HUES6 (cell line): ENCODE data around the gene SEMA5A.

Experiments
- H3K27ac ChIP-seq: 2 replicates; pipeline ENCODE4 v1.7.0; 2013; ENCODE audit warnings: low read depth, mild to moderate bottlenecking, low read length, inconsistent platforms
- H3K27me3 ChIP-seq: 2 replicates; pipeline ENCODE4 v1.6.1; 2013; ENCODE audit warnings: low read length; ENCODE audit not compliant: control insufficient read depth, insufficient read depth
- H3K36me3 ChIP-seq: 2 replicates; pipeline ENCODE4 v1.6.1; 2013; ENCODE audit warnings: low read length; ENCODE audit not compliant: control insufficient read depth, insufficient read depth
- H3K4me1 ChIP-seq: 2 replicates; pipeline ENCODE4 v1.6.1; 2013; ENCODE audit warnings: low read length; ENCODE audit not compliant: control insufficient read depth, insufficient read depth
- H3K4me3 ChIP-seq: 2 replicates; pipeline ENCODE4 v1.5.1; 2013; ENCODE audit warnings: low read depth, low read length
- H3K9ac ChIP-seq: one replicate; pipeline ENCODE4 v1.6.1; 2013; ENCODE audit warnings: mild to moderate bottlenecking, low read length
- H3K9me3 ChIP-seq: 2 replicates; pipeline ENCODE4 v1.6.1; 2013; ENCODE audit warnings: low read depth, low read length; ENCODE audit not compliant: control insufficient read depth, insufficient read depth

Gene SEMA5A

GRCh38 chr5:9212605-9213004 lies 333.3 kb downstream of the SEMA5A start:
- Histone ChIP-seq H3K9me3 (peaks cover 2% of the 10 kb centered on the region; the same call in 1 of the 2 replicates), H3K4me1 (no peaks in the 10 kb centered on the region), H3K36me3 (no peaks in the 10 kb centered on the region), H3K4me3 (no peak overlapping the region), H3K27ac (no peak overlapping the region), H3K9ac (no peak overlapping the region), H3K27me3 (no peaks in the 10 kb centered on the region)

- H3K4me3 ChIP-seq, result no peak overlapping the region
- no peaks in the 10 kb centered on the region for H3K36me3 ChIP-seq
- no peak overlapping the region for H3K27ac ChIP-seq
- H3K9ac ChIP-seq, result no peak overlapping the region
- H3K4me1 ChIP-seq, result no peaks in the 10 kb centered on the region
- 0 out of 2 replicates have a peak, but pooled peaks cover 1% of the 10 kb centered on the region for H3K9me3 ChIP-seq
- no peaks in the 10 kb centered on the region for H3K27me3 ChIP-seq
Observed at GRCh38 chr5:9209846-9210492, 335.9 kb downstream of the SEMA5A start.

- Histone ChIP-seq H3K9ac (no peak overlapping the region), H3K4me1 (no peaks in the 10 kb centered on the region), H3K36me3 (no peaks in the 10 kb centered on the region), H3K27ac (no peak overlapping the region), H3K4me3 (no peak overlapping the region), H3K27me3 (no peaks in the 10 kb centered on the region), H3K9me3 (0 out of 2 replicates have a peak, but pooled peaks cover 5% of the 10 kb centered on the region)
Observed at GRCh38 chr5:9207817-9208418, 338.0 kb downstream of the SEMA5A start.

- 0 out of 2 replicates have a peak, but pooled peaks cover 5% of the 10 kb centered on the region for H3K9me3 ChIP-seq
Observed at GRCh38 chr5:9202636-9203035, 343.2 kb downstream of the SEMA5A start.

GRCh38 chr5:9201761-9202160 lies 344.1 kb downstream of the SEMA5A start:
- H3K4me1 ChIP-seq, result peaks cover 5% of the 10 kb centered on the region; the same call in 1 of the 2 replicates
- no peaks in the 10 kb centered on the region for H3K27me3 ChIP-seq
- H3K27ac ChIP-seq, result no peak overlapping the region
- 0 out of 2 replicates have a peak, but pooled peaks cover 5% of the 10 kb centered on the region for H3K9me3 ChIP-seq
- no peak overlapping the region for H3K9ac ChIP-seq
- H3K36me3 ChIP-seq, result no peaks in the 10 kb centered on the region
- no peak overlapping the region for H3K4me3 ChIP-seq

More at GRCh38 chr5:9202636-9203035, 343.2 kb downstream of the SEMA5A start:
- no peaks in the 10 kb centered on the region for H3K36me3 ChIP-seq
- H3K4me3 ChIP-seq, result no peak overlapping the region
- H3K27ac ChIP-seq, result no peak overlapping the region
- no peaks in the 10 kb centered on the region for H3K4me1 ChIP-seq
- no peak overlapping the region for H3K9ac ChIP-seq
- no peaks in the 10 kb centered on the region for H3K27me3 ChIP-seq

- Histone ChIP-seq H3K4me1 (peaks cover 5% of the 10 kb centered on the region; the same call in 1 of the 2 replicates), H3K9ac (no peak overlapping the region), H3K27me3 (no peaks in the 10 kb centered on the region), H3K9me3 (0 out of 2 replicates have a peak, but pooled peaks cover 5% of the 10 kb centered on the region), H3K4me3 (no peak overlapping the region), H3K36me3 (no peaks in the 10 kb centered on the region; the same call in 1 of the 2 replicates), H3K27ac (no peak overlapping the region)
Observed at GRCh38 chr5:9201011-9201410, 344.9 kb downstream of the SEMA5A start.

- H3K27me3 ChIP-seq, result no peaks in the 10 kb centered on the region
- H3K9me3 ChIP-seq, result no peaks in the 10 kb centered on the region
- no peak overlapping the region for H3K4me3 ChIP-seq
- H3K4me1 ChIP-seq, result peaks cover 5% of the 10 kb centered on the region; the same call in 1 of the 2 replicates
- no peak overlapping the region for H3K27ac ChIP-seq
- H3K36me3 ChIP-seq, result no peaks in the 10 kb centered on the region; the same call in 1 of the 2 replicates
- H3K9ac ChIP-seq, result no peak overlapping the region
Observed at GRCh38 chr5:9198394-9198793, 347.5 kb downstream of the SEMA5A start.

- Histone ChIP-seq H3K27me3 (no peaks in the 10 kb centered on the region), H3K9ac (no peak overlapping the region), H3K4me1 (peaks cover 5% of the 10 kb centered on the region; the same call in 1 of the 2 replicates), H3K4me3 (no peak overlapping the region), H3K9me3 (no peaks in the 10 kb centered on the region), H3K27ac (no peak overlapping the region), H3K36me3 (no peaks in the 10 kb centered on the region; the same call in 1 of the 2 replicates)
Observed at GRCh38 chr5:9197881-9198260, 348.0 kb downstream of the SEMA5A start.

- Histone ChIP-seq H3K9ac (no peak overlapping the region), H3K4me1 (peaks cover 5% of the 10 kb centered on the region; the same call in 1 of the 2 replicates), H3K36me3 (no peaks in the 10 kb centered on the region; the same call in 1 of the 2 replicates), H3K27me3 (no peaks in the 10 kb centered on the region), H3K27ac (no peak overlapping the region), H3K4me3 (no peak overlapping the region), H3K9me3 (no peaks in the 10 kb centered on the region)
Observed at GRCh38 chr5:9196403-9197227, 349.3 kb downstream of the SEMA5A start.

- Histone ChIP-seq H3K27ac (no peak overlapping the region), H3K4me1 (peaks cover 5% of the 10 kb centered on the region; the same call in 1 of the 2 replicates), H3K27me3 (no peaks in the 10 kb centered on the region), H3K9me3 (no peaks in the 10 kb centered on the region), H3K9ac (no peak overlapping the region), H3K4me3 (no peak overlapping the region), H3K36me3 (no peaks in the 10 kb centered on the region; the same call in 1 of the 2 replicates)
Observed at GRCh38 chr5:9194509-9194908, 351.4 kb downstream of the SEMA5A start.
